ENCODE measurements around the gene CCDC18. TPM values are rescaled to one million over a fixed set of nuclear protein-coding genes. Genes with fewer than 3 reads are reported as not detected.
A peak's percentile ranks its signal among the peaks of the same experiment; 100 is the strongest.
"Not testable (repeated sequence)": the region's sequence is repeated elsewhere in the genome, so short reads cannot be mapped to it uniquely, and the experiment has no call there.

CCDC18 gene
- total and polyA plus RNA-seq, 4 experiments from 2014 or later: 1.5 to 14.8 (median 7.4) TPM

DNA sequence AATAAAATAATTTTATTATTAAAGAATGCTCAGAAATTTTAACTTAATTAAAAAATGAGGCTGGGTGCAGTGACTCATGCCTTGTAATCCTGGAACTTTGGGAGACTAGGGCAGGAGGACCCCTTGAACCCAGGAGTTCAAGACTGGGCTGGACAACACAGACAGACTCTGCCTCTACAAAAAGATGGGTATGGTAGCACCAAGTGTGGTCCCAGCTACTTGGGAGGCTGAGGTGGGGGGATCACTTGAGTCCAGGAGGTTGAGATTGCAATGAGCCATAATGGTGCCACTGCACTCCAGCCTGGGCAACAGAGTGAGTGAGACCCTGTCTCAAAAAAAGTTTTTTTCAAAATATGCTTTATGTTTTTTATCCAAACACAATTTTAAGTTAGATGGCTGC lies 25.6 kb upstream of the CCDC18 start:
- no peak for DNase-seq
- Histone ChIP-seq H3K4me3 (ENCODE audit: low read length in 2 of 2) (no peak overlapping the region), H3K9me3 (ENCODE audit: control insufficient read depth in 1 of 2, low read length in 2 of 2) (no peaks in the 10 kb centered on the region), H3K27me3 (ENCODE audit: insufficient read depth, low read length) (no peaks in the 10 kb centered on the region), H3K4me1 (ENCODE audit: insufficient read depth, low read length) (peaks cover 6% of the 10 kb centered on the region), H3K27ac (ENCODE audit: low read depth, low read length) (no peak overlapping the region), H3K36me3 (ENCODE audit: insufficient read depth, low read length) (peaks cover 23% of the 10 kb centered on the region)
- Mint-ChIP-seq H3K27ac (peak overlapping the region in 2 of 7 donors; percentile 57 to 63), H3K4me1 (peaks cover 4 to 13% (median 10%) of the 10 kb centered on the region in 4 donors), H3K9me3 (no peaks in the 10 kb centered on the region), H3K27me3 (no peaks in the 10 kb centered on the region), H3K4me3 (no peak overlapping the region), H3K36me3 (peaks cover 40 to 60% of the 10 kb centered on the region in 2 donors)
- ChIA-PET CTCF (ENCODE audit: partially characterized antibody) (interaction anchor here (0.7 kb wide), 1 partner anchor 54 kb away, joined by 3 read pairs; no protein-coding TSS in a partner anchor), POLR2A (ENCODE audit: partially characterized antibody) (no interaction called here)
- intact Hi-C loops (cut with micrococcal nuclease): loop anchor here (2.0 kb wide), 1 partner anchor 26 kb away; the partner anchor contains the start of genes CCDC18 and TMED5

DNA sequence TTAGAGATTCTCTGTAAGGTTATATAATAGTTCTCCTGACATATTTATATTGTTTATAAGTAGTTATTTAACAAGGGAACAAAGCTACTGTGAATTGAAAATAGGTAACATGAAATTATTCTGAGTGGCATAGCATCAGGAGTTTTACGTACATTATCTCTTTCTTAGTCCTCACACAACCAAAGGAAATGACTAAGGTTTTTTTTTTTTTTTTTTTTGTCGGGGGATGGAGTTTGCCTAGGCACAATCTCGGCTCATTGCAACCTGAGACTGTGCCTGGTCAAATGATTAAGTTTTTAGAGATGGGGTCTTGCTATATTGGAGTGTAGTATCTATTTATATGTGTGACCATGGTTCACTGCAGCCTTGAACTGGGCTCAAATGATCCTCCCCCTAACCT lies 25.2 kb upstream of the CCDC18 start:
- H3K4me3 Mint-ChIP-seq: no peak overlapping the region
- H3K9me3 ChIP-seq (ENCODE audit: control insufficient read depth in 1 of 2, low read length in 2 of 2): no peaks in the 10 kb centered on the region
- peaks cover 4 to 13% (median 11%) of the 10 kb centered on the region in 4 donors for H3K4me1 Mint-ChIP-seq
- no peaks in the 10 kb centered on the region for H3K27me3 ChIP-seq (ENCODE audit: insufficient read depth, low read length)
- H3K9me3 Mint-ChIP-seq: no peaks in the 10 kb centered on the region
- POLR2A ChIA-PET (ENCODE audit: partially characterized antibody): no interaction called here
- peaks cover 23% of the 10 kb centered on the region for H3K36me3 ChIP-seq (ENCODE audit: insufficient read depth, low read length)
- peaks cover 6% of the 10 kb centered on the region for H3K4me1 ChIP-seq (ENCODE audit: insufficient read depth, low read length)
- peak overlapping the region; percentile 37 to 81 (median 63) for H3K27ac Mint-ChIP-seq
- CTCF ChIA-PET (ENCODE audit: partially characterized antibody): interaction anchor here (0.7 kb wide), 1 partner anchor 55 kb away, joined by 3 read pairs; no protein-coding TSS in a partner anchor
- no peak for DNase-seq
- H3K27me3 Mint-ChIP-seq: no peaks in the 10 kb centered on the region
- intact Hi-C loops (cut with micrococcal nuclease): loop anchor here (2.0 kb wide), 1 partner anchor 25 kb away; the partner anchor contains the start of genes CCDC18 and TMED5
- H3K27ac ChIP-seq (ENCODE audit: low read depth, low read length): no peak overlapping the region
- peaks cover 40 to 59% of the 10 kb centered on the region in 2 donors for H3K36me3 Mint-ChIP-seq
- no peak overlapping the region for H3K4me3 ChIP-seq (ENCODE audit: low read length in 2 of 2)

DNA sequence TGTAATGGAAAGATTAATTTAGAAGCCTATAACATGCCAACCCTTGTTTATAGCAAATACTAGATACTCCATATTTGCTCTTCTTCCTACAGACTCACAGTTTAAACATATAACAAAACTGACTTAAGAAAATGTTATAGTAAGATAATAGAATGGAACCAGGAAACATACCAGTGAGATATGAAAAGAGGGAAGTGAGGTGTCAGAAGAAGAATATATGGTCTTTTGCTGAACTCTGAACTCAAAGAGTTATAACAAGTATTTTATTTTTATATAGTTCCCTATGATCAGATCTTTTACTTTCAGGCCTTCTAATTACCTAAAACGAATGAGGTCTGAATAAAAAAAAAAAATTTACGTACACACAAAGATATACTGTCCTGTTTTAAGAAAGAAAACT lies 21.2 kb upstream of the CCDC18 start:
- H3K27me3 Mint-ChIP-seq: no peaks in the 10 kb centered on the region

DNA sequence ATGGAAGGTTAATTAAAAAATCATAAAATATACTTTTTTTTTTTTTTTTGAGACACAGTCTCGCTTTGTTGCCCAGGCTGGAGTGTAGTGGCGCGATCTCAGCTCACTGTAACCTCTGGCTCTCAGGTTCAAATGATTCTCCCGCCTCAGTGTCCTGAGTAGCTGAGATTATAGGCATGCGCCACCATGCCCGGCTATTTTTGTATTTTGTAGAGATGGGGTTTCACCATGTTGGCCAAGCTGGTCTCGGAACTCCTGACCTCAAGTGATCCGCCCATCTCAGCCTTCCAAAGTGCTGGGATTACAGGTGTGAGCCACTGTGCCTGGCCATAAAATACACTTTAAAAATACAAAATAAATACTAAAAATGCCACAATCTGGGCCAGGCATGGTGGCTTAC lies 17.2 kb upstream of the CCDC18 start:
- CTCF ChIA-PET (ENCODE audit: partially characterized antibody); H3K4me3 Mint-ChIP-seq; intact Hi-C loops (cut with micrococcal nuclease); H3K36me3 ChIP-seq (ENCODE audit: insufficient read depth, low read length); H3K4me3 ChIP-seq (ENCODE audit: low read length in 2 of 2); H3K27ac Mint-ChIP-seq; POLR2A ChIA-PET (ENCODE audit: partially characterized antibody); H3K27me3 ChIP-seq (ENCODE audit: insufficient read depth, low read length); DNase-seq; H3K27me3 Mint-ChIP-seq; H3K9me3 Mint-ChIP-seq; H3K9me3 ChIP-seq (ENCODE audit: control insufficient read depth in 1 of 2, low read length in 2 of 2); H3K27ac ChIP-seq (ENCODE audit: low read depth, low read length); H3K4me1 ChIP-seq (ENCODE audit: insufficient read depth, low read length): not testable (repeated sequence)
- H3K36me3 Mint-ChIP-seq: peaks cover 47 to 51% of the 10 kb centered on the region in 2 donors
- peaks cover 25 to 53% (median 42%) of the 10 kb centered on the region in 4 donors for H3K4me1 Mint-ChIP-seq

More for the DNA sequence above, 21.2 kb upstream of the CCDC18 start:
- Mint-ChIP-seq H3K27ac (no peak overlapping the region), H3K4me3 (no peak overlapping the region), H3K4me1 (peaks cover 14 to 28% (median 23%) of the 10 kb centered on the region in 4 donors), H3K36me3 (peaks cover 28 to 46% of the 10 kb centered on the region in 2 donors), H3K9me3 (no peaks in the 10 kb centered on the region)
- Histone ChIP-seq H3K36me3 (ENCODE audit: insufficient read depth, low read length) (peaks cover 21% of the 10 kb centered on the region), H3K27me3 (ENCODE audit: insufficient read depth, low read length) (no peaks in the 10 kb centered on the region), H3K4me1 (ENCODE audit: insufficient read depth, low read length) (peaks cover 6% of the 10 kb centered on the region), H3K9me3 (ENCODE audit: control insufficient read depth in 1 of 2, low read length in 2 of 2) (no peaks in the 10 kb centered on the region), H3K27ac (ENCODE audit: low read depth, low read length) (no peak overlapping the region), H3K4me3 (ENCODE audit: low read length in 2 of 2) (no peak overlapping the region)
- ChIA-PET POLR2A (ENCODE audit: partially characterized antibody) (no interaction called here), CTCF (ENCODE audit: partially characterized antibody) (interaction anchor here (1.0 to 1.2 kb wide), 2 partner anchors 14 to 15 kb away, joined by 3 read pairs; no protein-coding TSS in a partner anchor)
- intact Hi-C loops (cut with micrococcal nuclease): no loop called here
- DNase-seq: no peak

DNA sequence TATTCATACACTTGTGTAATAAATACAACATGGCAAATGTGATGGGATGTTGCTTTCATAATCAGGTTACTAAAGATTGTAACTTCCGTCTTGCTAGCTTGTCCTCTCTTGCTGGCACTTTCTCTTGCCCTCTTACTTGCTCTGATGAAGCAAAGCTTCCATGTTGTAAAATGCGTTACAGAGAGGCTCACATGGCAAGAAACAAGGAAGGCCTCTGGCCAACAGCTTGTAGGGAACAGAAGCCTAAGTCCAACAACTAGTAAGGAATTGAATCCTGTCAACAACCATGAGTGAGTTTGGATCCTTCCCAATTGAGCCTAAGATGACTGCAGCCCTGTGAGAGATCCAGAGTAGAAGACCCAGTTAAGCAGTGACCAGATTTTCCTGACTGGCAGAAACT lies 15.7 kb upstream of the CCDC18 start:
- ChIA-PET CTCF (ENCODE audit: partially characterized antibody) (interaction anchor here (1.5 kb wide), 1 partner anchor 8 kb away, joined by 4 read pairs; no protein-coding TSS in a partner anchor), POLR2A (ENCODE audit: partially characterized antibody) (interaction anchor here (0.6 kb wide), 1 partner anchor 850 kb away, joined by 3 read pairs; no protein-coding TSS in a partner anchor)
- Histone ChIP-seq H3K9me3 (ENCODE audit: control insufficient read depth in 1 of 2, low read length in 2 of 2) (no peaks in the 10 kb centered on the region), H3K27ac (ENCODE audit: low read depth, low read length) (no peak overlapping the region), H3K27me3 (ENCODE audit: insufficient read depth, low read length) (no peaks in the 10 kb centered on the region), H3K36me3 (ENCODE audit: insufficient read depth, low read length) (peaks cover 9% of the 10 kb centered on the region), H3K4me3 (ENCODE audit: low read length in 2 of 2) (no peak overlapping the region), H3K4me1 (ENCODE audit: insufficient read depth, low read length) (no peaks in the 10 kb centered on the region)
- Mint-ChIP-seq H3K36me3 (peaks cover 41 to 52% of the 10 kb centered on the region in 2 donors), H3K4me3 (peak overlapping the region in 1 of 8 donors; percentile 31), H3K27ac (peak overlapping the region in 4 of 7 donors; percentile 5 to 62 (median 32)), H3K9me3 (peaks cover 0 to 13% (median 5%) of the 10 kb centered on the region in 8 donors), H3K4me1 (peaks cover 32 to 68% (median 53%) of the 10 kb centered on the region in 4 donors), H3K27me3 (no peaks in the 10 kb centered on the region)
- DNase-seq: no peak
- intact Hi-C loops (cut with micrococcal nuclease): no loop called here

DNA sequence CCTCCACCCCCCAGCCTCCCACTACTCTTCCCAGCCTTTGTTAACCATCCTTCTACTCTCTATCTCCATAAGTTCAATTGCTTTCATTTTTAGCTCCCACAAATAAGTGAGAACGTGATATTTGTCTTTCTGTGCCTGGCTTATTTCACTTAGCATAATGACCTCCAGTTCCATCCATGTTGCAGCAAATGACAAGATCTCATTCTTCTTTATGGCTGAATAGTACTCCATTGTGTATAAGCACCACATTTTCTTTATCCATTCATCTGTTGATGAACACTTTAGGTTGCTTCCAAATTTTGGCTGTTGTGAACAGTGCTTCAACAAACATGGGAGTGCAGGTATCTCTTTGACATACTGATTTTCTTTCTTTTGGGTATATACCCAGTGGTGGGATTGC lies 14.6 kb upstream of the CCDC18 start:
- POLR2A ChIA-PET (ENCODE audit: partially characterized antibody); H3K4me3 Mint-ChIP-seq; CTCF ChIA-PET (ENCODE audit: partially characterized antibody); H3K36me3 ChIP-seq (ENCODE audit: insufficient read depth, low read length); DNase-seq; H3K27me3 Mint-ChIP-seq; H3K4me1 ChIP-seq (ENCODE audit: insufficient read depth, low read length); intact Hi-C loops (cut with micrococcal nuclease); H3K27me3 ChIP-seq (ENCODE audit: insufficient read depth, low read length); H3K27ac ChIP-seq (ENCODE audit: low read depth, low read length); H3K9me3 ChIP-seq (ENCODE audit: control insufficient read depth in 1 of 2, low read length in 2 of 2); H3K4me3 ChIP-seq (ENCODE audit: low read length in 2 of 2): not testable (repeated sequence)
- H3K9me3 Mint-ChIP-seq: peaks cover 0 to 15% (median 5%) of the 10 kb centered on the region in 8 donors
- H3K27ac Mint-ChIP-seq: peak overlapping the region in 2 of 7 donors; percentile 3 to 66
- peaks cover 38 to 51% of the 10 kb centered on the region in 2 donors for H3K36me3 Mint-ChIP-seq
- peaks cover 34 to 71% (median 55%) of the 10 kb centered on the region in 4 donors for H3K4me1 Mint-ChIP-seq

DNA sequence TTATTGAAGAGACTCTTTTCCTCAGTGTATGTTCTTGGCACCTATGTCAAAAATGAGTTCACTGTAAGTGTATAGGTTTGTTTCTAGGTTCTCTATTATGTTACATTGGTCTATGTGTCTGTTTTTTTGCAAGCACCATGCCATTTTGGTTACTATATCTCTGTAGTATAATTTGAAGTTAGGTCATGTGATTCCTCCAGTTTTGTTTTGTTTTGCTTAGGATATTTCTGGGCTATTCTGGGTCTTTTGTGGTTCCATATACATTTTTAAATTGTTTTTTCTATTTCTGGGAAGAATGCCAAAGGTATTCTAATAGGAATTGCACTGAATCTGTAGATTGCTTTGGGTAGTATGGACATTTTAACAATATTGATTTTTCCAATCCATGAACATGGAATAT lies 13.5 kb upstream of the CCDC18 start:
- POLR2A ChIA-PET (ENCODE audit: partially characterized antibody): no interaction called here
- peak overlapping the region in 4 of 7 donors; percentile 14 to 81 (median 34) for H3K27ac Mint-ChIP-seq
- H3K4me3 Mint-ChIP-seq: no peak overlapping the region
- CTCF ChIA-PET (ENCODE audit: partially characterized antibody): no interaction called here
- peaks cover 0 to 17% (median 5%) of the 10 kb centered on the region in 8 donors for H3K9me3 Mint-ChIP-seq
- Histone ChIP-seq H3K36me3 (ENCODE audit: insufficient read depth, low read length) (peaks cover 4% of the 10 kb centered on the region), H3K4me3 (ENCODE audit: low read length in 2 of 2) (no peak overlapping the region), H3K9me3 (ENCODE audit: control insufficient read depth in 1 of 2, low read length in 2 of 2) (no peaks in the 10 kb centered on the region), H3K27ac (ENCODE audit: low read depth, low read length) (no peak overlapping the region), H3K27me3 (ENCODE audit: insufficient read depth, low read length) (no peaks in the 10 kb centered on the region), H3K4me1 (ENCODE audit: insufficient read depth, low read length) (peaks cover 6% of the 10 kb centered on the region)
- no peaks in the 10 kb centered on the region for H3K27me3 Mint-ChIP-seq
- H3K4me1 Mint-ChIP-seq: peaks cover 37 to 71% (median 58%) of the 10 kb centered on the region in 4 donors
- intact Hi-C loops (cut with micrococcal nuclease): no loop called here
- H3K36me3 Mint-ChIP-seq: peaks cover 44 to 51% of the 10 kb centered on the region in 2 donors
- DNase-seq: no peak
